ENCODE results near the gene FAM114A2.

- no peak for TF ChIP-seq POLR2A (IDR thresholded peaks at IDR 0.05)
- no peak for TF ChIP-seq CTCF (IDR thresholded peaks at IDR 0.05 in 4 of 5, conservative IDR thresholded peaks at IDR 0.05 in 1 of 5)
Observed at GRCh38 chr5:153974813-153975163, 63.9 kb downstream of the FAM114A2 start.

Measured in gastrocnemius medialis (tissue), 4 donors.